ENCODE measurements around the gene DTNBP1.

The DTNBP1 gene

DNA sequence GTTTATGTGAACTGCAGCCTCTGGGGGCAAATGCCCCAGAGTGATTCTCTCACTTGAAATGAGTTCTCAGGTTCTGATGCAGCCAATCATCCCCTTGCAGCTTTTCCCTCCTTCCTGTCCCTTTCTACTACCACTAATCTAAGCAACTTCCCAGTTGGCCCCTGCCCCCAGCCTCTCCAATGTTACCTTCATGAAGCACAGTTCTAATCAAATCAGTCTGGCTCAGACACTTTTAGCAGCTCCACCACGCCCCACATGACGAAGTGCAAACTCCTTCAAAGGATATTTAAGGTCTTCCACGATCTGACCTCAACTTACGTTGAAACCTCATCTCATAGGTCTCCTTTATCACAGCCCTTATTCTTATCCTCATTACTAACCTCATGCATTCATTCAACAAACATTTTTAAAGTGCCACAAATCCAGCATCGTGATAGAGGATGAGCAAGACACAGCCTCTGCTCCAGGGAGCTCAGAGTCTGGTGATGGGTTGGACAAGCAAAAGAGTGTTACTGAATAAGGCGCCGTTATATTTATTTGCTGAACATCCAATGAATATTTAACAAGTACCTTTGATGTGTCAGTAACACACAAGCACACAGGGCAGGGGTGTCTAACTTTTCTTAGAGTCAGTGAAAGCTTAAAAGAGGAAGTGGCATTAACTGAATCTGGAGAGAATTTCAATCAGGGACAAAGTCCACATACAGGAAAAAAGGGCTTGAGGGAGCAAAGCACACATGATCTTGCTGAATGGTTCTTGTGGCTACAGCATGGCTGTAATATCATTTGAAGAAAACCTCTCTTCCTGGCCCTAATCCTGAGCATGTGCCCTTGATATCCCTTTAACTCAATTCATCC lies 20.4 kb upstream of the DTNBP1 start:
- TF ChIP-seq POLR2AphosphoS5 (IDR thresholded peaks at IDR 0.05; ENCODE audit: low read depth, low read length) (no peak), FOXP2 (optimal IDR thresholded peaks at IDR 0.05; ENCODE audit: borderline replicate concordance, extremely low read depth, extremely low read length, insufficient read depth) (no peak), SIN3A (IDR thresholded peaks at IDR 0.05; ENCODE audit: borderline replicate concordance, insufficient read depth, low read length) (no peak), TAF1 (IDR thresholded peaks at IDR 0.05; ENCODE audit: borderline replicate concordance, insufficient read depth, low read length) (no peak)
- TF ChIP-seq, protein P1, sequence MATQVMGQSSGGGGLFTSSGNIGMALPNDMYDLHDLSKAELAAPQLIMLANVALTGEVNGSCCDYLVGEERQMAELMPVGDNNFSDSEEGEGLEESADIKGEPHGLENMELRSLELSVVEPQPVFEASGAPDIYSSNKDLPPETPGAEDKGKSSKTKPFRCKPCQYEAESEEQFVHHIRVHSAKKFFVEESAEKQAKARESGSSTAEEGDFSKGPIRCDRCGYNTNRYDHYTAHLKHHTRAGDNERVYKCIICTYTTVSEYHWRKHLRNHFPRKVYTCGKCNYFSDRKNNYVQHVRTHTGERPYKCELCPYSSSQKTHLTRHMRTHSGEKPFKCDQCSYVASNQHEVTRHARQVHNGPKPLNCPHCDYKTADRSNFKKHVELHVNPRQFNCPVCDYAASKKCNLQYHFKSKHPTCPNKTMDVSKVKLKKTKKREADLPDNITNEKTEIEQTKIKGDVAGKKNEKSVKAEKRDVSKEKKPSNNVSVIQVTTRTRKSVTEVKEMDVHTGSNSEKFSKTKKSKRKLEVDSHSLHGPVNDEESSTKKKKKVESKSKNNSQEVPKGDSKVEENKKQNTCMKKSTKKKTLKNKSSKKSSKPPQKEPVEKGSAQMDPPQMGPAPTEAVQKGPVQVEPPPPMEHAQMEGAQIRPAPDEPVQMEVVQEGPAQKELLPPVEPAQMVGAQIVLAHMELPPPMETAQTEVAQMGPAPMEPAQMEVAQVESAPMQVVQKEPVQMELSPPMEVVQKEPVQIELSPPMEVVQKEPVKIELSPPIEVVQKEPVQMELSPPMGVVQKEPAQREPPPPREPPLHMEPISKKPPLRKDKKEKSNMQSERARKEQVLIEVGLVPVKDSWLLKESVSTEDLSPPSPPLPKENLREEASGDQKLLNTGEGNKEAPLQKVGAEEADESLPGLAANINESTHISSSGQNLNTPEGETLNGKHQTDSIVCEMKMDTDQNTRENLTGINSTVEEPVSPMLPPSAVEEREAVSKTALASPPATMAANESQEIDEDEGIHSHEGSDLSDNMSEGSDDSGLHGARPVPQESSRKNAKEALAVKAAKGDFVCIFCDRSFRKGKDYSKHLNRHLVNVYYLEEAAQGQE (IDR thresholded peaks at IDR 0.05; ENCODE audit: insufficient read depth in 1 of 2, low read depth in 2 of 2, low read length in 2 of 2) = no peak

DNA sequence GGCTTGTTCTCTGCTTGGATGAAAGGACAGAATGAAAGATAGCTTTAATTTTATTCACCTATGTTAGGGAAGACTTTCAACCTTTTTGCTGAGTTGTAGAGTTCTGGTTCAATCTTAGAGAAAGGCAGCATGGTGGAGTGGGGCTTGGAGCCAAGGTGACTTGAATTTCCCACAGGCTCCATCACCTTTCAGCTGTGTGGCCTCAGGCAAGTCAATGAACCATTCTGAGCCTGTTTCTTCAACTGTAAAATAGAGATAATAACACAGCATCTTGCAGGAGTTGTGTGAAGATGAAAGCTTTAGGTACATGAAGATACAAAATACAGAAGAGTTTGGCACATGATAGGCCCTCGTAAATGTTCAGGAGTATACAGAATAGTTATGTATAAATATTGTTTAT lies 19.1 kb upstream of the DTNBP1 start:
- TF ChIP-seq SIN3A (IDR thresholded peaks at IDR 0.05; ENCODE audit: borderline replicate concordance, insufficient read depth, low read length) = no peak
- TF ChIP-seq, protein P1 (IDR thresholded peaks at IDR 0.05; ENCODE audit: insufficient read depth in 1 of 2, low read depth in 2 of 2, low read length in 2 of 2) = no peak
- TF ChIP-seq TAF1 (IDR thresholded peaks at IDR 0.05; ENCODE audit: borderline replicate concordance, insufficient read depth, low read length) = no peak

DNA sequence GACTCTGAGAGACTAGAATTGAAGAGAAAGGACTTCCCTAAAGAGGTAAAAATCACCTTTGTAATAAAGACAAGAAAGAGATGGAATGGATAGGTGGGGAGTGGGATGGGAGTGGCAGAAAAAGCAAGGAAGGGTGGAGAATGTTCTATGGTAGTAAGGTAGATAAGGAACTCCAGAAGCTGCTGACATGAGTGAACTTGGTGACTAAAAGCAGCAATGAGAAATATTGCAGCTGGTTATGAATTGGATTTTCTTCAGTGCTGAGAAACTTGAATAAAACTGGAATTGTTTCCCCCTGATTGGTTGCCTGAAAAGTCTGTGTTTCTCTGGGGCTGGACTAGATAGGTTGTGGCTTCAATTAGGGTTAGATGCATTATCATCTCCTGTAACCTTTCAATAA lies 15.7 kb upstream of the DTNBP1 start:
- no peak for TF ChIP-seq FOXP2 (optimal IDR thresholded peaks at IDR 0.05; ENCODE audit: borderline replicate concordance, extremely low read depth, extremely low read length, insufficient read depth)
- TF ChIP-seq TAF1 (IDR thresholded peaks at IDR 0.05; ENCODE audit: borderline replicate concordance, insufficient read depth, low read length) = no peak
- no peak for TF ChIP-seq POLR2AphosphoS5 (IDR thresholded peaks at IDR 0.05; ENCODE audit: low read depth, low read length)
- TF ChIP-seq, protein P1 (IDR thresholded peaks at IDR 0.05; ENCODE audit: insufficient read depth in 1 of 2, low read depth in 2 of 2, low read length in 2 of 2) = no peak
- TF ChIP-seq SIN3A (IDR thresholded peaks at IDR 0.05; ENCODE audit: borderline replicate concordance, insufficient read depth, low read length) = no peak

GRCh38 chr6:15677822-15678221 lies 15.0 kb upstream of the DTNBP1 start:
- TF ChIP-seq TAF1 (IDR thresholded peaks at IDR 0.05; ENCODE audit: borderline replicate concordance, insufficient read depth, low read length) (no peak), POLR2AphosphoS5 (IDR thresholded peaks at IDR 0.05; ENCODE audit: low read depth, low read length) (no peak), SIN3A (IDR thresholded peaks at IDR 0.05; ENCODE audit: borderline replicate concordance, insufficient read depth, low read length) (no peak), FOXP2 (optimal IDR thresholded peaks at IDR 0.05; ENCODE audit: borderline replicate concordance, extremely low read depth, extremely low read length, insufficient read depth) (no peak)
- TF ChIP-seq, protein P1 (IDR thresholded peaks at IDR 0.05; ENCODE audit: insufficient read depth in 1 of 2, low read depth in 2 of 2, low read length in 2 of 2) = no peak

All from PFSK-1 (cell line).